Panc1 (cell line): ENCODE measurements around the gene PRKAR2B. TPM values are rescaled to one million over a fixed set of nuclear protein-coding genes. Genes with fewer than 3 reads are reported as not detected.

ENCODE experiments used
- ATAC-seq: fragments of 200-7000 bp; cut with Tn5 transposase; 2 replicates; pipeline ENCODE4 v1.9.1; 2020; ENCODE audit warnings: mild to moderate bottlenecking, moderate library complexity
- BruUV-seq: library from RNA; stranded (reverse); fragments of 400-500 nt; replicated peaks from 2 replicates; lab custom pipeline; 2021; lab: Mats Ljungman, UMichigan
- CTCF ChIA-PET: fragments of 300-600 bp; sonication (Branson Sonifier 250); formaldehyde crosslinking; loops from one replicate; lab custom pipeline; 2022; ENCODE audit warnings: antibody characterized with exemption; lab: Charles Lee
- POLR2A ChIA-PET: fragments of 300-600 bp; sonication (Branson Sonifier 250); formaldehyde crosslinking; loops from one replicate; lab custom pipeline; 2022; ENCODE audit warnings: antibody characterized with exemption; lab: Charles Lee
- DNase-seq: peaks from one replicate; pipeline ENCODE4 v3.0.0-alpha.2; 2010; ENCODE audit warnings: low read depth, low spot score
- H3K27ac ChIP-seq: 2 replicates; pipeline ENCODE4 v1.5.1; 2011; ENCODE audit warnings: mild to moderate bottlenecking, low read length, inconsistent platforms
- H3K27me3 ChIP-seq: fragments of 200-500 bp; sonication (Bioruptor generic); 2 replicates; pipeline ENCODE4 v1.6.0; 2014; ENCODE audit warnings: low read length, inconsistent platforms; ENCODE audit not compliant: control insufficient read depth, insufficient read depth
- H3K36me3 ChIP-seq: fragments of 200-500 bp; sonication (Bioruptor generic); 2 replicates; pipeline ENCODE4 v1.5.1; 2014; ENCODE audit warnings: inconsistent platforms, mild to moderate bottlenecking, low read length, moderate library complexity; ENCODE audit not compliant: control insufficient read depth, insufficient read depth
- H3K4me1 ChIP-seq: 2 replicates; pipeline ENCODE4 v1.5.1; 2011; ENCODE audit warnings: inconsistent platforms, mild to moderate bottlenecking, low read length, moderate library complexity; ENCODE audit not compliant: control insufficient read depth, insufficient read depth
- H3K4me3 ChIP-seq, 2 experiments: 2 replicates each; pipeline ENCODE4 v1.5.1; 2011 to 2012; ENCODE audit warnings: low read depth in 2 of 2, low read length in 2 of 2, mild to moderate bottlenecking in 2 of 2, inconsistent platforms in 1 of 2, moderate library complexity in 1 of 2
- H3K9me3 ChIP-seq: fragments of 200-500 bp; sonication (Bioruptor generic); 2 replicates; pipeline ENCODE4 v1.5.1; 2014; ENCODE audit warnings: low read depth, mild to moderate bottlenecking, inconsistent platforms, low read length, moderate library complexity; ENCODE audit not compliant: control insufficient read depth, insufficient read depth
- CTCF ChIP-seq: fragments of 450-650 bp; IDR thresholded peaks from 2 replicates; pipeline ENCODE4 v1.5.1; 2017; ENCODE audit warnings: mild to moderate bottlenecking
- POLR2AphosphoS5 ChIP-seq: IDR thresholded peaks from 2 replicates; pipeline ENCODE4 v1.6.1; 2012; ENCODE audit warnings: mild to moderate bottlenecking, low read depth, low read length, moderate library complexity
- REST ChIP-seq, 2 experiments: IDR thresholded peaks; 2 replicates each; pipeline ENCODE4 v1.6.1; 2011 to 2012; ENCODE audit warnings: low read depth in 2 of 2, control low read depth in 1 of 2, low read length in 1 of 2, mild to moderate bottlenecking in 1 of 2, moderate library complexity in 1 of 2; ENCODE audit not compliant: insufficient read depth in 1 of 2
- SIN3A ChIP-seq: IDR thresholded peaks from 2 replicates; pipeline ENCODE4 v1.6.1; 2012; ENCODE audit warnings: low read depth, mild to moderate bottlenecking, low read length, moderate library complexity, borderline replicate concordance; ENCODE audit not compliant: insufficient read depth
- TCF7L2 ChIP-seq: IDR thresholded peaks from 2 replicates; pipeline ENCODE4 v1.6.1; 2011; ENCODE audit warnings: mild to moderate bottlenecking, low read depth, low read length, inconsistent platforms
- in situ Hi-C: cut with HindIII; loops from 2 replicates; pipeline ENCODE4 v1.10.0; 2016; ENCODE audit warnings: low sequenced_read_pairs, low pct_unique_long_range_greater_than_20kb
- intact Hi-C: fragments of 100-400 bp; cut with micrococcal nuclease; formaldehyde crosslinking; loops from one replicate; pipeline ENCODE4 v1.10.0; 2022; ENCODE audit not compliant: unreplicated experiment
- total RNA-seq: library from RNA; stranded (reverse); gene quantifications from one replicate; pipeline ENCODE4 v1.2.1, GENCODE V29; 2021; ENCODE audit not compliant: unreplicated experiment

Gene PRKAR2B
- total RNA-seq, 1 experiment from 2014 or later: 0.51 TPM

GRCh38 chr7:107014387-107015023 is 30.0 kb upstream of the PRKAR2B start:
- BruUV-seq: no TSS peak
- ChIA-PET CTCF (no interaction called here), POLR2A (no interaction called here)
- DNase-seq (no peak), ATAC-seq (no peak)
- TF ChIP-seq SIN3A: no peak
- no peak for TF ChIP-seq POLR2AphosphoS5
- no peak for TF ChIP-seq CTCF
- no peak for TF ChIP-seq TCF7L2
- no peak for TF ChIP-seq REST (IDR thresholded peaks at IDR 0.05; ENCODE audit: insufficient read depth in 1 of 2, low read depth in 2 of 2, low read length in 1 of 2)
- Histone ChIP-seq H3K27me3 (no peaks in the 10 kb centered on the region; the same call in 1 of the 2 replicates), H3K9me3 (no peaks in the 10 kb centered on the region), H3K4me3 (no peak overlapping the region), H3K4me1 (no peaks in the 10 kb centered on the region), H3K27ac (no peak overlapping the region), H3K36me3 (no peaks in the 10 kb centered on the region)
- in situ Hi-C loops: no loop called here
- intact Hi-C loops: no loop called here

- intact Hi-C loops: no loop called here
- H3K36me3 ChIP-seq: no peaks in the 10 kb centered on the region
- H3K27ac ChIP-seq: no peak overlapping the region
- no TSS peak for BruUV-seq
- DNase-seq (no peak), ATAC-seq (no peak)
- no peaks in the 10 kb centered on the region for H3K4me1 ChIP-seq
- no peaks in the 10 kb centered on the region for H3K9me3 ChIP-seq
- H3K4me3 ChIP-seq: no peak overlapping the region
- POLR2A ChIA-PET: no interaction called here
- TF ChIP-seq SIN3A: no peak
- TF ChIP-seq CTCF: no peak
- no peak for TF ChIP-seq TCF7L2
- CTCF ChIA-PET: interaction anchor here (0.6 kb wide), 1 partner anchor 110 kb away, joined by 8 read pairs; no protein-coding TSS in a partner anchor
- in situ Hi-C loops: no loop called here
- no peaks in the 10 kb centered on the region; the same call in 1 of the 2 replicates for H3K27me3 ChIP-seq
Observed at GRCh38 chr7:107016312-107016711, 28.2 kb upstream of the PRKAR2B start.
